GM15510 (cell line): ENCODE measurements around the gene POLR1B.

Experiments
- POLR2A ChIP-seq: IDR thresholded peaks from 3 replicates; pipeline ENCODE4 v1.6.1; 2011; ENCODE audit warnings: borderline replicate concordance; ENCODE audit not compliant: insufficient read length; ENCODE audit errors: extremely low read depth

POLR1B gene

DNA sequence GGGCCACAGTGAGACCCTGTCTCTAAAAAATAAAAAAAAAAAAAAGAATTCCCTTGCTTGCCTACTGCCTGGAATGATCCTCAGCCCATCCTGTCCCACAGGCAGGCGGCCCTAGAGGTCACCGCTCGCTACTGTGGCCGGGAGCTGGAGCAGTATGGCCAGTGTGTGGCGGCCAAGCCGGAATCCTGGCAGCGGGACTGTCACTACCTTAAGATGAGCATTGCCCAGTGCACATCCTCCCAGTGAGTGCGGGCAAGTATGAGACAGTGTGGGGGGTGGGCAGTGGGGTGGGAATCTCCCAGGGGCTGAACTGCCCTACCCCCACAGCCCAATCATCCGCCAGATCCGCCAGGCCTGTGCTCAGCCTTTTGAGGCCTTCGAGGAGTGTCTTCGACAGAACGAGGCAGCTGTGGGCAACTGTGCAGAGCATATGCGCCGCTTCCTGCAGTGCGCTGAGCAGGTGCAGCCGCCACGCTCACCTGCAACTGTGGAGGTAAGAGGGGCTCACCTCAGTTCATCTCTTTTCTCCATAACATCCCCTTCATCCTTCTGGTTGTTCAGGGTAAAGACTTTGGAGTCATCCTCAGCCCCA lies 43.7 kb downstream of the POLR1B start:
- no peak for TF ChIP-seq POLR2A

DNA sequence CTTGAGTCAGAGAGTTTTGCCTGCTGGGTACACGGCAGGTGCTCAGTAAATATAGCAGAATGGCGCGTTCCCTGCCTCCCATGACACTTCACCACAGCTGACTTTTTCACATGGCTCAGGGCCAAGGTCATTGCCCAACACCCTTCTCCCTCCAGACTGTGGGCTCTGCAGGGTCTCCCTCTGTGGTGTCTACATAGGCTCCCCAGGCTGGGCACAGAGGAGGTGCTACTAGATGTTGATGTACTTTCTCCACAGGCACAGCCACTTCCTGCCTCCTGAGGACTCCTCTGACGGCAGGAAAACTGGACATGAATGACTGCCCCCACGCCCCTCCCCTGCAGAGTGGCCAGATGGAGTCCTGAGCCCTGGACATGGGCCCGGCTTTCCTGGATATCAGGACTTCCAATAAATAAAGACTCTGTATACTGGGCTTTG lies 46.4 kb downstream of the POLR1B start:
- TF ChIP-seq POLR2A = no peak

DNA sequence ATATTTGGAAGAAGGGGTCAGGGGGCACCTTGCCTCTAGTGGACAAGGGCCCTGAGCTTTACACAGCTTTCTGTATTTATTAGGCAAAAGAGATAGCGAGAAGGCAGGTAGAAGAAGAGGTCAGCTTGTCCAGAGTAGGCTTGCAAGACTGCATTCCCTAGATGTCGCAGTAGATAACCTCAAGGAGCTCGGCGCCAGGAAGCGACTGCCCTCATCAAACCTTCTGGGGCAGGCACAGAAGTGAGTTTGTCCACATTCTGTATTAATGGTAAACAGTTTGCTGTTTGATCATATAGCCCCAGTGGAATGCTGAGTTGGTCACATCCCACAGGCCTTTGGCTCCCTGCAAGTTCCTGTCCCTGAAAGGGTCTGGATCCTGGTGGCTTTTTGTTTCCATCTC lies 49.1 kb downstream of the POLR1B start:
- no peak for TF ChIP-seq POLR2A

DNA sequence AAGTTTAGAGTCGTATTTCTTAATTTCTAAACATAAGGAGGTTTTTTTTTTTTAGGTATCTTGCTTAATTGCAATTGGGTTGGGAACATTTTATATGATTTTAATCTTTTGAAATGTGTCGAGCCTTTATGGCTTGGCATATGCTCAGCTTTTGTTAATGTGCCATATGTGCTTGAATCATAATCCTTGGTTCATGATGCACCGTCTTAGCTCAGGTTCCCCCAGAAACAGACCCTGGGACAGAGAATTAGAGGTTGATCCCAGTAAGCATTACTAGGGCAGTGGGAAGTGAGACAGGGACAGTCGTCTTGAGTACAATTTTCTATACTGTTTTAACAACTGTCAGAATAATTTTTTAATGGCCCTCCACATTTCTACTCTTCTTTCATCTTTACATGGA lies 51.5 kb downstream of the POLR1B start:
- no peak for TF ChIP-seq POLR2A

DNA sequence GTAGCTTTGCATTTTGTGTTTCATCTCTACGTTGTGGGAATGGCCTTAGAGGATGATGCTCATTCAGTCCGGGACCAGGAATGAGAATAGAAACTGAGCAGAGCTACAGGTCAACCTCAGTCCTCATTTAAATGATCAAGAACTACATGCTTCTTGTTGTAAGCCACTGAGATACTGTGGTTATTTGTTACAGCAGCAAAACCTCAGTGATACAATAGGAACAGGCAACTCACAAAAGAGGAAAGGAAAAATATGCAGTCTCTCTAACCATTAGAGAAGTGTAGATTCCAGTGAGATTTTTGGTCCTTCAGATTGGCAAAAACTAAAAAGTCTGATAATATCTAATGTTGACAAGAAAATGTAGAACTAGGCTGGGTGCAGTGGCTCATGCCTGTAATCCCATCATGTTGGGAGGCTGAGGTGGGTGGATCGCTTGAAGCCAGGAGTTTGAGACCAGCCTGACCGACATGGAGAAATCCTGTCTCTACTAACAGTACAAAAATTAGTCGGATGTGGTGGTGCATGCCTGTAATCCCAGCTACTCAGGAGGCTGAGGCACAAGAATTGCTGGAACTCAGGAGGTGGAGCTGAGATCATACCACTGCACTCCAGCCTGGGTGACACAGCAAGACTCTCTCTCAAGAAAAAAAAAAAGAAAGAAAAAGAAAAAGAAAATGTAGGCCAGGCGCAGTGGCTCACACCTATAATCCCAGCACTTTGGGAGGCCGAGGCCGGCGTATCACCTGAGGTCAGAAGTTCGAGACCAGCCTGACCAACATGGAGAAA lies 55.5 kb downstream of the POLR1B start:
- TF ChIP-seq POLR2A = no peak

DNA sequence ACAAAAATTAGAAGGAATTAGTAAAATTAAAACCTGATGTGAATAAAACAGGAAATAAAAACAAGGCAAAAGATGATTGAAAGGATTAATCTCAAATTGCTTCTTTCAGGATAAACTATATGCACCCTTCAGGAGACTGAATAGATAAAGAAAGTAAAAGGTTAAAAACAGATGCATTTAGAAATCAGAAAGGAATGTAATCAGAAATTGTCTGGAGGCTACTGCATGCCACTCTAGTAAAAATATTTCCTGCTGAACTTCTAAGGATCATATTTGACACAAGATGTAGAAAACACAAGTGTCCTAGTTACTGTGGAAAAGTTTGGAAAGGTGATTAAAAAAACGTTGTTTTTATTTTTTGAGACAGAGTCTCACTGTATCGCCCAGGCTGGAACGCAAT lies 58.4 kb downstream of the POLR1B start:
- TF ChIP-seq POLR2A = no peak

DNA sequence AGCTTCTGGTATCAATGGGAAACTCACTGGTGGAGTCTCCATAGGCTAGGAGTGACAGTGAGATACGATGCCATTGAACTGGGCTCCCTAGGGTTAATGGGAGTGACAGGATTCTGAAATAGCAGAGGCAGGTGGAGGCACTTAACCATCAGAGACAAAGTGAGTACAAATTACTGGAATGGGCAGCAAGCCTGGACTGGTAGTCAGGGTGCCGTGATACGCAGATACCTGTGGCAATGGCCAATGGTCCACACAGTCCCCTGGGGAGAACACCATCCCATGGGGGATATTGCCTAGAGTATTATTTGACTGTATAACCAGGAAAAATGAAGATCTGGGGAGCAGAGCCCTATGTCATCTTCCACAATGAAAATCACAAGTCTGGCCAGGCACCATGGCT lies 59.5 kb downstream of the POLR1B start:
- no peak for TF ChIP-seq POLR2A

DNA sequence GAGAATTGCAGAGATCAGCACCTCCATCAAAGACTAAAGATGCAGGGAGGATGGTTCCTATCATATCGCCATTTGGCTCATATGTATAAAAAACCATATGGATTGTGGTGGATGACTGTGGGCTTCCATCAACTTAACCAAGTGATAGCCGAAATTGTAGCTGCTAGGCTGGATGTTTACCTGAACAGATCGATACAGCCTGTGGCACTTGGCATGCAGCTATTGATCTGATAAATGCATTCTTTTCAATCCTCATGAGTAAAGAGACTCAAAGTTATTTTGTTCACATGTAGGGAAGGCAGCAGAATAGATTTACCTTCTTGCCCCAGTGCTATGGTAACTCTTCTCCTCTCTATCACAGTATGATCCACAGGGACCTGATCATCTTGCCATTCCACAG lies 60.7 kb downstream of the POLR1B start:
- TF ChIP-seq POLR2A = no peak

DNA sequence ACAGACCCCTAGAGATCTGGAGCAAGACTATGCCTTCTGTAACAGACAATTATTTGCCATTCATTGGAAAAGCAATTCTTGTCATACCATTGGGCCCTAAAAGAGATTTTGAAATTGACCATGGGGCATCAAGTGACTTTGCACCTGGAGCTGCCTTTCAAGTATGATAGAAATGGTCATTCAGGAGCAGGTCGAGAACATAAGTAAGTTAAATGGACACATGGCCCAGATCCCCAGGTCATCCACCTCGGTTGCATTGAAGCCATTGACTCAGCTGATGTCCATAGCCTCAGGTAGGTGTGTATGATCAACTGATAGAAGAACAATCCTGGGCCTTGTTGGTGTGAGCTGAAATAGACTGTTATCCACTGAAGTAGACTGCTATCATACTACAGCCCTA lies 61.5 kb downstream of the POLR1B start:
- TF ChIP-seq POLR2A = no peak

DNA sequence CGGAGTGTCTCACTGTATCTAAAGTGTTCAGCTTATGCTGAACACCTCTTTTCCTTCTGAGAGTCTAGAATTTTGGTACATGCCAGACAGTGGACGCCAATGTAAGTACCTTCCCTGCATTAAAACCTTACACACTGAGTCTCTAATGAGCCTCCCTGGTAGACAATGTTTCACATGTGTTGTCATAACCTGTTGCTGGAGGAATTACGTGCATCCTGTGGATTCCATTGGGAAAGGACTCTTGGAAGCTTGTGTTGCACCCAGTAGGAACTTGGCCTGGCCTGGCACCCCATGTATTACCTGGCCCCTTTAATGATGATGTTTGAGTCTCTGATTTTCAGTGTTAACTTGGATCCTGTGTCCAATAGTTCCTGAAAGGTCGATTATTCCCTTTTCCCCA lies 62.7 kb downstream of the POLR1B start:
- no peak for TF ChIP-seq POLR2A

DNA sequence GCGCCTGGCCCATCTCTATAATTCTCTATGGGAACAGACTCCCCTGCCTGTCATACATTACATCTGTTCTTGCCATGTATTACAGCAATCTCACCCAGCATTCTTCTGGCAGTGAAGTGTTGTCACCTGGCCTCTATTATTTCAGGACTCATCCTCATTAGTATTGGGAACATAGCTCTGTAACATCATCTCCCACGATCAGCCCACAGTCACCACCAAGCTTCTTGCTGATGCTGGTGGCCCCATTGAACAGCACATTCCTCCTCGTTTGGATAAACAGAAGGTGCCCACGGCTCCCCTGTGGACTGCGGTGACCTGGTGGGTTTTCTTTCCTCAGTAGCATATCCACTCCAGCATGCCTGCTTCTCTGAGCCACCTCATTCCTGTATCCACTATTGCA lies 63.7 kb downstream of the POLR1B start:
- TF ChIP-seq POLR2A = no peak

DNA sequence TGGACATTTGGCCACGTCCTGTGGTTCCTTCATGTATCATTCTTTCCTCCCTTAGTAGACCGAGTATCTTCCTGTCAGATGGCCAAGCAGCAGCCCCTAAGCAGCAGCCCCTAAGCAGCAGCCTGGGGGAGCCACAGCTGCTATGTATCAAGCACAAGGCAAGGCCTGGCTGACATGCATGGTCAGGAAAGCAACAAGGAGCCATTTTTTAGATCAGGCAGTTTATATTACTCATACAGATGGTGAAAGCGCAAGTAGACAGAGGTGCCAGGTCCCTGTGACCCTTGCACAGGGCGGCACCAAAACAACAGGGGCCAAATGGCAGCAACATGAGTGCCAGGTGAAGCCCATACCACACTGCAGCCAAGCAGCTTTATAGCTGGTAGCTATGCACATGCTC lies 64.3 kb downstream of the POLR1B start:
- no peak for TF ChIP-seq POLR2A

DNA sequence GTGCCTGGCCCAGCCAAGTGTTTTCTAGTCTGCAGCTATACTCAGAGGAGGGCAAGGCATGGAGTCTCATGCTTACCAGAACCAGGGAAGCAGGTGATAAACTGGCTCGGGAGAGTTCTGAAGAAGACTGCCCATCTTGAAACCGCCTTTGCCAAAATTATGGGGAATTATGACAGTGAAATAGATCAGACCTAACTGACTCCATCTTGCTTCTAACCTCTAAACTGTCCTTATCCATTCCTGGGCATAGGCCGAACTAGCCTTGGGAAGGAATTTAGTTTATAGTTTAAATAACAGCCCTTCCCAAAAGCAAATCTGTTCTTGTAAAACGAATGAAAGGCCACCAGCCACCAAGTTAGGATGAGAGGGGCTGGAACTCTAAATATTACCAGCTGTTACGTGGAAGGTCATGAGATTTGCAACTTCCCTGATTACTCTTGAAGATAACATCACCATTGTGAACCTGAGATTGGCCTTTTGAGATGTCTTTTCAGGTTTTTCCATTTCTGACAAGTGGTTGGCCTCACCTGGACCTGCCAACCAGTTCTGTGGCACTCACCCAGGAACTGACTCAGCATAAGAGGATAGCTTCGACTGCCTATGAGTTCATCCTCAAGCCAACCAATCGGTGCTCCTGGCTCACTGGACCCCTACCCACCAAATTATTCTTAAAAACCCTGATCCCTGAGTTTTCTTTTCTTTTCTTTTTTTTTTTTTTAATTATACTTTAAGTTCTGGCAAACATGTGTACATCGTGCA lies 65.6 kb downstream of the POLR1B start:
- no peak for TF ChIP-seq POLR2A

DNA sequence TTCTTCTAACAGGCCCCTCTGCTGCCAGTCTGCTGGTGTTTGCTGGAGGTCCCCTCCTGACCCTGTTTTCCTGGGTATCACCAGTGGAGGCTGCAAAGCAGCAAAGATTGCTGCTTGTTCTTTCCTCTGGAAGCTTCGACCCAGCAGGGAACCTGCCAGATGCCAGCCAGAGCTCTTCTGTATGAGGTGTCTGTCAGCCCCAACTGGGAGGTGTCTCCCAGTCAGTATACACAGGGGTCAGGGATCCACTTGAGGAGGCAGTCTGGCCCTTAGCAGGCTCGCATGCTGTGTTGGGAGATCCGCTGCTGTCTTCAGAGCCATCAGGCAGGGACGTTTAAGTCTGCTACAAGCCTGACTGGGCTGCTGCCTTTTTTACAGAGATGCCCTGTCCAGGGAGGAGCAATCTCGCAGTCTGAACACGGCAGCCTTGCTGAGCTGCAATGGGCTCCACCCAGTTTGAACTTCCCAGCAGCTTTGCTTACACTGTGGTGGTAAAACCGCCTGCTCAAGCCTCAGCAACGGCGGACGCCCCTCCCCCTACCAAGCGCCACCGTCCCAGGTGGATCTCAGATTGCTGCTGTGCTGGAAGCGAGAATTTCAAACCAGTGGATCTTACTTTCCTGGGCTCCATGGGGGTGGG lies 72.1 kb downstream of the POLR1B start:
- no peak for TF ChIP-seq POLR2A

DNA sequence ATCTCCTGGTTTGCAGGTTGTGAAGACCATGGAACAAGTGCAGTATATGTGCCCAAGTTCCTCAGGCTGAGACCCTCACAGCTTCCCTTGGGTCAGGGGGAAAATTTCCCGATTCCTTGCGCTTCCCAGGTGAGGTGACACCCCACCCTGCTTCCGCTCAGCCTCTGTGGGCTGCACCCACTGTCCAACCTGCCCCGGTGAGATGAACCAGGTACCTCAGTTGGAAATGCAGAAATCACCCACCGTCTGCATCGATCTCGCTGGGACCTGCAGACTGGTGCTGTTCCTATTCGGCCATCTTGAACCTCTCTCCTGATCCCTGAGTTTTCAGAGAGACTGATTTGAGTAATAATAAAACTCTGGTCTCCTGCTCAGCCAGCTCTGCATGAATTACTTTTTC lies 72.8 kb downstream of the POLR1B start:
- no peak for TF ChIP-seq POLR2A
